Astrocyte of the hippocampus (primary cell): Measurements from ENCODE around the gene TTC33.

ENCODE experiments used
- DNase-seq: peaks from one replicate; pipeline ENCODE4 v3.0.0; 2011; ENCODE audit warnings: low read depth, low spot score

TTC33 gene

GRCh38 chr5:40485021-40485998 is 270.5 kb downstream of the TTC33 start:
- DNase-seq = no peak

GRCh38 chr5:40484495-40484894 is 271.3 kb downstream of the TTC33 start:
- no peak for DNase-seq

GRCh38 chr5:40483316-40483715 is 272.4 kb downstream of the TTC33 start:
- DNase-seq = peak; percentile 46

GRCh38 chr5:40481241-40481640 is 274.5 kb downstream of the TTC33 start:
- no peak for DNase-seq

- no peak for DNase-seq
Measured at GRCh38 chr5:40480392-40480791, 275.4 kb downstream of the TTC33 start.

- DNase-seq = no peak
Measured at GRCh38 chr5:40479939-40480338, 275.8 kb downstream of the TTC33 start.

GRCh38 chr5:40478766-40479165 is 277.0 kb downstream of the TTC33 start:
- no peak for DNase-seq

- DNase-seq = peak; percentile 58
Measured at GRCh38 chr5:40477856-40478546, 277.8 kb downstream of the TTC33 start.

- no peak for DNase-seq
Measured at GRCh38 chr5:40475561-40475960, 280.2 kb downstream of the TTC33 start.

GRCh38 chr5:40474250-40474649 is 281.5 kb downstream of the TTC33 start:
- DNase-seq = no peak

- DNase-seq = no peak
Measured at GRCh38 chr5:40465416-40465815, 290.3 kb downstream of the TTC33 start.

- DNase-seq = no peak
Measured at GRCh38 chr5:40464511-40464910, 291.2 kb downstream of the TTC33 start.
